Measurements from ENCODE around the gene CORO2B. TPM values are rescaled to one million over a fixed set of nuclear protein-coding genes. Genes with fewer than 3 reads are reported as not detected.

Gene CORO2B
- total RNA-seq, 1 experiment from 2014 or later, result 0.59 TPM

- Histone ChIP-seq H4K20me1 (ENCODE audit: insufficient read depth) (no peaks in the 10 kb centered on the region), H3K9me2 (ENCODE audit: insufficient read depth) (no peaks in the 10 kb centered on the region), H3K4me3 (no peak overlapping the region), H3K36me3 (ENCODE audit: low read depth) (no peaks in the 10 kb centered on the region), H3K27ac (no peak overlapping the region), H3K4me1 (replicated peaks; ENCODE audit: insufficient read depth) (no peaks in the 10 kb centered on the region), H3K79me2 (ENCODE audit: low read depth) (no peaks in the 10 kb centered on the region), H3K9me3 (ENCODE audit: insufficient read depth, low read depth) (no peaks in the 10 kb centered on the region), H3K27me3 (ENCODE audit: insufficient read depth, low read depth) (no peaks in the 10 kb centered on the region), H3F3A (ENCODE audit: insufficient read depth, low read depth) (no peaks in the 10 kb centered on the region), H3K4me2 (no peak overlapping the region), H2AFZ (no peak overlapping the region)
- no peak for DNase-seq
- CTCF ChIA-PET, result interaction anchor here (0.6 kb wide), 2 partner anchors 30 to 287 kb away, joined by 4 to 6 read pairs; no protein-coding TSS in a partner anchor
- intact Hi-C loops (cut with micrococcal nuclease; ENCODE audit: unreplicated experiment), result no loop called here
- POLR2A ChIA-PET (ENCODE audit: unreplicated experiment), result no interaction called here
- no TSS peak for BruUV-seq (replicated peaks)
- TF ChIP-seq EZH2 (IDR thresholded peaks at IDR 0.05; ENCODE audit: low read depth), result no peak
- no peak for TF ChIP-seq CTCF (conservative IDR thresholded peaks at IDR 0.05)
These were observed 156.8 kb downstream of the CORO2B start for GRCh38 chr15:68735610-68736009.

DNA sequence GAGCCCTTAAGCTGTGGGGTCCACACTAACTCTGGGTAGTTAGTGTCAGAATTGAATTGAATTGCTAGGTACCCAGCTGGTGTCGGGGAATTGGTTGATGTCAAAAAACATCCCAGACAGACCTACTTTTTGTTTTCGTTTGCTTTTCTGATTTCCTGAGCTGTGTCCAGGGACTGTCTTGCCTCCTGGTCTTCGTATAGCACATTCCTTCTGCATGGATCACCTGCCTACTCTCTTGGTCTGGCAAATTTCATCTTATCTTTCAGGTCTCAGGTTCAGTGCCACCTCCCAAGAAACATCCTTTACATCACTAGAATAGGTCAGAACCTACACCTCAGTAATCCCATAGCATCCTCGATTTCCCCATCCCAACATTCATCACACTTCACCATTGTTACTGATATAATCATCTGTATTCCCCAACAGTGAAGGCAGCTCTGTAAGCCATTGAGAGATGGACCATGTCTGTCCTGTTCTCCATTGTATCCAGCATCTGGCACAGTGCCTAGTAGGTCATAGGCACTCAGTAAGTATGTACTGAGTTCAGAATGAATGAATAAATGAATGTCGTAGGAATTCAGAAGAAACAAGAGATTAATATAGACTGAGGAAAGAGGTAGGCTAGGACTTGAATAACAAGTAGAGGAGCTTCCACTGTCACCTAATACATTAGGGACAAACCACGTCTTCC lies 160.7 kb downstream of the CORO2B start:
- H3K9me2 ChIP-seq (ENCODE audit: insufficient read depth), result no peaks in the 10 kb centered on the region
- no peaks in the 10 kb centered on the region for H3F3A ChIP-seq (ENCODE audit: insufficient read depth, low read depth)
- no peaks in the 10 kb centered on the region for H3K79me2 ChIP-seq (ENCODE audit: low read depth)
- no peak for TF ChIP-seq CTCF (conservative IDR thresholded peaks at IDR 0.05)
- no peak for TF ChIP-seq EZH2 (IDR thresholded peaks at IDR 0.05; ENCODE audit: low read depth)
- H3K4me1 ChIP-seq (replicated peaks; ENCODE audit: insufficient read depth), result no peaks in the 10 kb centered on the region
- no peaks in the 10 kb centered on the region for H3K36me3 ChIP-seq (ENCODE audit: low read depth)
- no peak overlapping the region for H3K4me3 ChIP-seq
- intact Hi-C loops (cut with micrococcal nuclease; ENCODE audit: unreplicated experiment), result no loop called here
- no TSS peak for BruUV-seq (replicated peaks)
- POLR2A ChIA-PET (ENCODE audit: unreplicated experiment), result interaction anchor here (0.6 kb wide), 1 partner anchor 212 kb away, joined by 5 read pairs; no protein-coding TSS in a partner anchor
- no peaks in the 10 kb centered on the region for H3K9me3 ChIP-seq (ENCODE audit: insufficient read depth, low read depth)
- H3K27me3 ChIP-seq (ENCODE audit: insufficient read depth, low read depth), result no peaks in the 10 kb centered on the region
- H3K4me2 ChIP-seq, result no peak overlapping the region
- no peak overlapping the region for H3K27ac ChIP-seq
- DNase-seq, result no peak
- H4K20me1 ChIP-seq (ENCODE audit: insufficient read depth), result no peaks in the 10 kb centered on the region
- no peak overlapping the region for H2AFZ ChIP-seq
- CTCF ChIA-PET, result interaction anchor here (0.8 kb wide), 1 partner anchor 185 kb away, joined by 3 read pairs; no protein-coding TSS in a partner anchor

- no peaks in the 10 kb centered on the region for H3K9me2 ChIP-seq (ENCODE audit: insufficient read depth)
- H4K20me1 ChIP-seq (ENCODE audit: insufficient read depth), result no peaks in the 10 kb centered on the region
- H3K4me3 ChIP-seq, result no peak overlapping the region
- ChIA-PET CTCF (no interaction called here), POLR2A (ENCODE audit: unreplicated experiment) (no interaction called here)
- H3K4me2 ChIP-seq, result no peak overlapping the region
- H3K4me1 ChIP-seq (replicated peaks; ENCODE audit: insufficient read depth), result no peaks in the 10 kb centered on the region
- no peaks in the 10 kb centered on the region for H3K9me3 ChIP-seq (ENCODE audit: insufficient read depth, low read depth)
- no TSS peak for BruUV-seq (replicated peaks)
- no peaks in the 10 kb centered on the region for H3K27me3 ChIP-seq (ENCODE audit: insufficient read depth, low read depth)
- DNase-seq, result no peak
- H3F3A ChIP-seq (ENCODE audit: insufficient read depth, low read depth), result no peaks in the 10 kb centered on the region
- H3K27ac ChIP-seq, result no peak overlapping the region
- H2AFZ ChIP-seq, result no peak overlapping the region
- H3K36me3 ChIP-seq (ENCODE audit: low read depth), result no peaks in the 10 kb centered on the region
- intact Hi-C loops (cut with micrococcal nuclease; ENCODE audit: unreplicated experiment), result no loop called here
- H3K79me2 ChIP-seq (ENCODE audit: low read depth), result no peaks in the 10 kb centered on the region
- TF ChIP-seq EZH2 (IDR thresholded peaks at IDR 0.05; ENCODE audit: low read depth) (no peak), CTCF (conservative IDR thresholded peaks at IDR 0.05) (no peak)
These were observed 164.5 kb downstream of the CORO2B start for GRCh38 chr15:68743256-68743655.

Data from PC-9 (cell line).